ENCODE measurements around the gene DDX51. TPM values are rescaled to one million over a fixed set of nuclear protein-coding genes. Genes with fewer than 3 reads are reported as not detected.
A peak's percentile ranks its signal among the peaks of the same experiment; 100 is the strongest.

DDX51 gene
- total and polyA plus RNA-seq, 2 of the 13 experiments (the other 11 are each of a cell fraction or from before 2014, with no cell fraction given) = 10.1 TPM

DNA sequence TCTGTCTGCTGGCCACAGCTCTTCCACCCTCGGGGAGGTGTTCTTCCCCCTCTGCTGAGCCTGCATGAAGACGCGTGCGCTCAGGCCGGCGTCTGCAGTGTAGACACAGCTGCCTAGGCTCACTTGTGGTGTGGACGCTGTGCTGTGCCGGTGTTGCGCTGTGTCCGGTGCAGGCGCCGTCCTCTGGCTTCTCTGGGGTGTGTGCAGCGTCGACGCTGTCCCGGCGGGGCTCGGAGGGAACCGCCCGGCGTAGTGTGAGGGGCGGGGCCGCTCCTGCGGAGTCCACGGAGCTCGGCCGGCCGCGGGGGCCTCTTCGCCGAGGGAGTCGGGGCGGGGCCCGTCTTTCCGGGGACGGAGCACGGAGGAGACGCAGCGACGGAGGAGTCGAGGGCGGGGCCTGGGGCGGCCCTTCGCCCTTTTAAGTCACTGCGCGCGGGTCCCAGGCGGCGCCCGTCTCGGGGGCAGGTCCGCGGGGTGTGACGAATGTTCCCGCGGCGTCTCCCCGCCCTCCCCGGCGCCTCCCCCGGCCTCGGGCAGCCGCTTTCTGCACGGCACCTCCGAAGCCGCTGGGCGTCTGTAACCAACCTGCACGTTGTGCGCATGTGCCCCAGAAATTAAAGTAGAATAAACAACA is 45.4 kb upstream of the DDX51 start (continued):
- TF ChIP-seq, protein P1, sequence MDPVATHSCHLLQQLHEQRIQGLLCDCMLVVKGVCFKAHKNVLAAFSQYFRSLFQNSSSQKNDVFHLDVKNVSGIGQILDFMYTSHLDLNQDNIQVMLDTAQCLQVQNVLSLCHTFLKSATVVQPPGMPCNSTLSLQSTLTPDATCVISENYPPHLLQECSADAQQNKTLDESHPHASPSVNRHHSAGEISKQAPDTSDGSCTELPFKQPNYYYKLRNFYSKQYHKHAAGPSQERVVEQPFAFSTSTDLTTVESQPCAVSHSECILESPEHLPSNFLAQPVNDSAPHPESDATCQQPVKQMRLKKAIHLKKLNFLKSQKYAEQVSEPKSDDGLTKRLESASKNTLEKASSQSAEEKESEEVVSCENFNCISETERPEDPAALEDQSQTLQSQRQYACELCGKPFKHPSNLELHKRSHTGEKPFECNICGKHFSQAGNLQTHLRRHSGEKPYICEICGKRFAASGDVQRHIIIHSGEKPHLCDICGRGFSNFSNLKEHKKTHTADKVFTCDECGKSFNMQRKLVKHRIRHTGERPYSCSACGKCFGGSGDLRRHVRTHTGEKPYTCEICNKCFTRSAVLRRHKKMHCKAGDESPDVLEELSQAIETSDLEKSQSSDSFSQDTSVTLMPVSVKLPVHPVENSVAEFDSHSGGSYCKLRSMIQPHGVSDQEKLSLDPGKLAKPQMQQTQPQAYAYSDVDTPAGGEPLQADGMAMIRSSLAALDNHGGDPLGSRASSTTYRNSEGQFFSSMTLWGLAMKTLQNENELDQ (CRISPR knock-in tag; IDR thresholded peaks at IDR 0.05; ENCODE audit: borderline replicate concordance) = no peak
- TF ChIP-seq, protein P2, sequence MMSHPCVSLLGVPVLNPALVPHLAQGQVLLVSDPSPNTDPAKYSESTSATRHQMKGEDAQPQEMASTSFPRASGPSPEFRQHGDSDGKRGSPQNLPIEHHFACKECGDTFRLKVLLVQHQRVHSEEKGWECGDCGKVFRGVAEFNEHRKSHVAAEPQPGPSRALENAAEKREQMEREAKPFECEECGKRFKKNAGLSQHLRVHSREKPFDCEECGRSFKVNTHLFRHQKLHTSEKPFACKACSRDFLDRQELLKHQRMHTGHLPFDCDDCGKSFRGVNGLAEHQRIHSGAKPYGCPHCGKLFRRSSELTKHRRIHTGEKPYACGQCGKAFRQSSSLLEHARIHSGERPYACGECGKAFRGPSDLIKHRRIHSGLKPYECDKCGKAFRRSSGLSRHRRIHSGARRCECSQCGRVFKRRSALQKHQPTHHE (CRISPR knock-in tag; IDR thresholded peaks at IDR 0.05; ENCODE audit: borderline replicate concordance) = no peak
- TF ChIP-seq ISL2 (CRISPR knock-in tag; IDR thresholded peaks at IDR 0.05) (0 out of 2 replicates have a peak, but pooled peaks have one; percentile 16), ZNF121 (CRISPR knock-in tag; IDR thresholded peaks at IDR 0.05) (no peak), SRSF1 (optimal IDR thresholded peaks at IDR 0.05; ENCODE audit: low read depth, low read length) (no peak), ZNF24 (IDR thresholded peaks at IDR 0.05) (no peak), PRPF4 (IDR thresholded peaks at IDR 0.05; ENCODE audit: low read depth, low read length, poor library complexity, severe bottlenecking) (no peak), ZNF441 (CRISPR knock-in tag; IDR thresholded peaks at IDR 0.05; ENCODE audit: borderline replicate concordance) (peak; percentile 70; the same call in 1 of the 2 replicates), ZFP36L1 (CRISPR knock-in tag; IDR thresholded peaks at IDR 0.05) (no peak), ZNF589 (CRISPR knock-in tag; conservative IDR thresholded peaks at IDR 0.05) (0 out of 2 replicates have a peak, but pooled peaks have one; percentile 29), ZSCAN20 (CRISPR knock-in tag; IDR thresholded peaks at IDR 0.05; ENCODE audit: borderline replicate concordance) (peak; percentile 63; the same call in 1 of the 2 replicates), EED (CRISPR knock-in tag; IDR thresholded peaks at IDR 0.05) (no peak), NFYC (CRISPR knock-in tag; IDR thresholded peaks at IDR 0.05) (no peak), ZNF776 (CRISPR knock-in tag; IDR thresholded peaks at IDR 0.05) (0 out of 2 replicates have a peak, but pooled peaks have one; percentile 24), BRD4 (CRISPR knock-in tag; IDR thresholded peaks at IDR 0.05) (no peak)
- TF ChIP-seq, protein P3, sequence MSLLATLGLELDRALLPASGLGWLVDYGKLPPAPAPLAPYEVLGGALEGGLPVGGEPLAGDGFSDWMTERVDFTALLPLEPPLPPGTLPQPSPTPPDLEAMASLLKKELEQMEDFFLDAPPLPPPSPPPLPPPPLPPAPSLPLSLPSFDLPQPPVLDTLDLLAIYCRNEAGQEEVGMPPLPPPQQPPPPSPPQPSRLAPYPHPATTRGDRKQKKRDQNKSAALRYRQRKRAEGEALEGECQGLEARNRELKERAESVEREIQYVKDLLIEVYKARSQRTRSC (CRISPR knock-in tag; IDR thresholded peaks at IDR 0.05; ENCODE audit: low read depth) = no peak
- TF ChIP-seq, protein P4, sequence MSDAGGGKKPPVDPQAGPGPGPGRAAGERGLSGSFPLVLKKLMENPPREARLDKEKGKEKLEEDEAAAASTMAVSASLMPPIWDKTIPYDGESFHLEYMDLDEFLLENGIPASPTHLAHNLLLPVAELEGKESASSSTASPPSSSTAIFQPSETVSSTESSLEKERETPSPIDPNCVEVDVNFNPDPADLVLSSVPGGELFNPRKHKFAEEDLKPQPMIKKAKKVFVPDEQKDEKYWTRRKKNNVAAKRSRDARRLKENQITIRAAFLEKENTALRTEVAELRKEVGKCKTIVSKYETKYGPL (CRISPR knock-in tag; IDR thresholded peaks at IDR 0.05) = no peak
- TF ChIP-seq, protein P5, sequence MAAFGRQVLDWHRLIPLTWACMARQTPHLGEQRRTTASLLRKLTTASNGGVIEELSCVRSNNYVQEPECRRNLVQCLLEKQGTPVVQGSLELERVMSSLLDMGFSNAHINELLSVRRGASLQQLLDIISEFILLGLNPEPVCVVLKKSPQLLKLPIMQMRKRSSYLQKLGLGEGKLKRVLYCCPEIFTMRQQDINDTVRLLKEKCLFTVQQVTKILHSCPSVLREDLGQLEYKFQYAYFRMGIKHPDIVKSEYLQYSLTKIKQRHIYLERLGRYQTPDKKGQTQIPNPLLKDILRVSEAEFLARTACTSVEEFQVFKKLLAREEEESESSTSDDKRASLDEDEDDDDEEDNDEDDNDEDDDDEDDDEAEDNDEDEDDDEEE (CRISPR knock-in tag; IDR thresholded peaks at IDR 0.05) = no peak
- TF ChIP-seq, protein P6, sequence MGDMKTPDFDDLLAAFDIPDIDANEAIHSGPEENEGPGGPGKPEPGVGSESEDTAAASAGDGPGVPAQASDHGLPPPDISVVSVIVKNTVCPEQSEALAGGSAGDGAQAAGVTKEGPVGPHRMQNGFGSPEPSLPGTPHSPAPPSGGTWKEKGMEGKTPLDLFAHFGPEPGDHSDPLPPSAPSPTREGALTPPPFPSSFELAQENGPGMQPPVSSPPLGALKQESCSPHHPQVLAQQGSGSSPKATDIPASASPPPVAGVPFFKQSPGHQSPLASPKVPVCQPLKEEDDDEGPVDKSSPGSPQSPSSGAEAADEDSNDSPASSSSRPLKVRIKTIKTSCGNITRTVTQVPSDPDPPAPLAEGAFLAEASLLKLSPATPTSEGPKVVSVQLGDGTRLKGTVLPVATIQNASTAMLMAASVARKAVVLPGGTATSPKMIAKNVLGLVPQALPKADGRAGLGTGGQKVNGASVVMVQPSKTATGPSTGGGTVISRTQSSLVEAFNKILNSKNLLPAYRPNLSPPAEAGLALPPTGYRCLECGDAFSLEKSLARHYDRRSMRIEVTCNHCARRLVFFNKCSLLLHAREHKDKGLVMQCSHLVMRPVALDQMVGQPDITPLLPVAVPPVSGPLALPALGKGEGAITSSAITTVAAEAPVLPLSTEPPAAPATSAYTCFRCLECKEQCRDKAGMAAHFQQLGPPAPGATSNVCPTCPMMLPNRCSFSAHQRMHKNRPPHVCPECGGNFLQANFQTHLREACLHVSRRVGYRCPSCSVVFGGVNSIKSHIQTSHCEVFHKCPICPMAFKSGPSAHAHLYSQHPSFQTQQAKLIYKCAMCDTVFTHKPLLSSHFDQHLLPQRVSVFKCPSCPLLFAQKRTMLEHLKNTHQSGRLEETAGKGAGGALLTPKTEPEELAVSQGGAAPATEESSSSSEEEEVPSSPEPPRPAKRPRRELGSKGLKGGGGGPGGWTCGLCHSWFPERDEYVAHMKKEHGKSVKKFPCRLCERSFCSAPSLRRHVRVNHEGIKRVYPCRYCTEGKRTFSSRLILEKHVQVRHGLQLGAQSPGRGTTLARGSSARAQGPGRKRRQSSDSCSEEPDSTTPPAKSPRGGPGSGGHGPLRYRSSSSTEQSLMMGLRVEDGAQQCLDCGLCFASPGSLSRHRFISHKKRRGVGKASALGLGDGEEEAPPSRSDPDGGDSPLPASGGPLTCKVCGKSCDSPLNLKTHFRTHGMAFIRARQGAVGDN (CRISPR knock-in tag; IDR thresholded peaks at IDR 0.05) = peak; percentile 51
